ENCODE results near the gene CEP131.
A peak's percentile ranks its signal among the peaks of the same experiment; 100 is the strongest.

The CEP131 gene

GRCh38 chr17:81221371-81221841 is 1.4 kb downstream of the CEP131 start:
- no peak for DNase-seq

- DNase-seq, result no peak
These were observed 3.1 kb downstream of the CEP131 start for GRCh38 chr17:81219476-81220180.

- no peak for DNase-seq
These were observed 3.8 kb downstream of the CEP131 start for GRCh38 chr17:81218991-81219390.

- no peak for DNase-seq
These were observed 4.3 kb downstream of the CEP131 start for GRCh38 chr17:81218459-81218858.

GRCh38 chr17:81217491-81217890 is 5.3 kb downstream of the CEP131 start:
- no peak for DNase-seq

GRCh38 chr17:81213978-81214377 is 8.8 kb downstream of the CEP131 start:
- no peak for DNase-seq

- no peak for DNase-seq
These were observed 10.4 kb downstream of the CEP131 start for GRCh38 chr17:81212365-81212764.

GRCh38 chr17:81210868-81211267 is 11.9 kb downstream of the CEP131 start:
- DNase-seq, result no peak

- no peak for DNase-seq
These were observed 12.3 kb downstream of the CEP131 start for GRCh38 chr17:81210466-81210865.

GRCh38 chr17:81209141-81209540 is 13.6 kb downstream of the CEP131 start:
- no peak for DNase-seq

GRCh38 chr17:81208651-81209050 is 14.1 kb downstream of the CEP131 start:
- DNase-seq, result no peak

- peak; percentile 60 for DNase-seq
These were observed 14.9 kb downstream of the CEP131 start for GRCh38 chr17:81207610-81208581.

- no peak for DNase-seq
These were observed 16.1 kb downstream of the CEP131 start for GRCh38 chr17:81206657-81207056.

- DNase-seq, result no peak
These were observed 16.6 kb downstream of the CEP131 start for GRCh38 chr17:81206166-81206565.

- DNase-seq, result no peak
These were observed 18.2 kb downstream of the CEP131 start for GRCh38 chr17:81204578-81204977.

- DNase-seq, result no peak
These were observed 19.6 kb downstream of the CEP131 start for GRCh38 chr17:81203136-81203535.

- DNase-seq, result no peak
These were observed 20.4 kb downstream of the CEP131 start for GRCh38 chr17:81202318-81202717.

GRCh38 chr17:81200695-81201580 is 21.8 kb downstream of the CEP131 start:
- peak; percentile 21 for DNase-seq

GRCh38 chr17:81200201-81200600 is 22.6 kb downstream of the CEP131 start:
- no peak for DNase-seq

GRCh38 chr17:81199482-81199830 is 23.3 kb downstream of the CEP131 start:
- no peak for DNase-seq

GRCh38 chr17:81198826-81199481 is 23.8 kb downstream of the CEP131 start:
- no peak for DNase-seq

GRCh38 chr17:81197831-81198490 is 24.8 kb downstream of the CEP131 start:
- no peak for DNase-seq
